PC-9 (cell line): ENCODE data around the gene TBC1D16. TPM values are rescaled to one million over a fixed set of nuclear protein-coding genes. Genes with fewer than 3 reads are reported as not detected.

Source experiments
- BruUV-seq: library from RNA; stranded (reverse); fragments of 400-500 nt; replicated peaks from 2 replicates; lab custom pipeline; 2021; lab: Mats Ljungman, UMichigan
- CTCF ChIA-PET: fragments of 300-600 bp; sonication (Branson Sonifier 250); formaldehyde crosslinking; loops from one replicate; lab custom pipeline; 2022; ENCODE audit warnings: antibody characterized with exemption; lab: Charles Lee
- POLR2A ChIA-PET: fragments of 300-600 bp; sonication (Branson Sonifier 250); formaldehyde crosslinking; loops from one replicate; lab custom pipeline; 2022; ENCODE audit warnings: antibody characterized with exemption; ENCODE audit not compliant: unreplicated experiment; lab: Charles Lee
- DNase-seq, 2 experiments: peaks; one replicate each; pipeline versions ENCODE4 v3.0.0 to v3.0.0-alpha.2; 2015 to 2022; ENCODE audit warnings: mixed read lengths in 1 of 2
- H2AFZ ChIP-seq: fragments of 200-600 bp; sonication (generic); 2 replicates; pipeline ENCODE4 v1.8.1; 2017; ENCODE audit warnings: antibody characterized with exemption
- H3F3A ChIP-seq: fragments of 200-600 bp; sonication (generic); 2 replicates; pipeline ENCODE4 v1.8.1; 2017; ENCODE audit warnings: antibody characterized with exemption, mild to moderate bottlenecking, low read depth; ENCODE audit not compliant: insufficient read depth
- H3K27ac ChIP-seq: fragments of 200-600 bp; sonication (generic); 2 replicates; pipeline ENCODE4 v1.6.1; 2016; ENCODE audit warnings: mixed run types
- H3K27me3 ChIP-seq: fragments of 200-600 bp; sonication (generic); 2 replicates; pipeline ENCODE4 v1.6.1; 2016; ENCODE audit warnings: low read depth, mixed run types; ENCODE audit not compliant: insufficient read depth
- H3K36me3 ChIP-seq: fragments of 200-600 bp; sonication (generic); 2 replicates; pipeline ENCODE4 v1.6.1; 2016; ENCODE audit warnings: low read depth, mixed run types
- H3K4me1 ChIP-seq: fragments of 200-600 bp; sonication (generic); replicated peaks from 2 replicates; pipeline ENCODE4 v1.6.1; 2016; ENCODE audit warnings: mixed run types; ENCODE audit not compliant: insufficient read depth
- H3K4me2 ChIP-seq: fragments of 200-600 bp; sonication (generic); 2 replicates; pipeline ENCODE4 v1.6.1; 2017; ENCODE audit warnings: mixed run types
- H3K4me3 ChIP-seq: fragments of 200-600 bp; sonication (generic); 2 replicates; pipeline ENCODE4 v1.6.1; 2016; ENCODE audit warnings: mixed run types
- H3K79me2 ChIP-seq: fragments of 200-600 bp; sonication (generic); 2 replicates; pipeline ENCODE4 v1.6.1; 2017; ENCODE audit warnings: low read depth, mixed run types
- H3K9me2 ChIP-seq: fragments of 200-600 bp; sonication (generic); 2 replicates; pipeline ENCODE4 v1.8.1; 2017; ENCODE audit warnings: mild to moderate bottlenecking; ENCODE audit not compliant: insufficient read depth
- H3K9me3 ChIP-seq: fragments of 200-600 bp; sonication (generic); 2 replicates; pipeline ENCODE4 v1.8.1; 2016; ENCODE audit warnings: low read depth; ENCODE audit not compliant: insufficient read depth
- H4K20me1 ChIP-seq: fragments of 200-600 bp; sonication (generic); 2 replicates; pipeline ENCODE4 v1.8.1; 2017; ENCODE audit not compliant: insufficient read depth
- EZH2 ChIP-seq: fragments of 200-600 bp; sonication (generic); IDR thresholded peaks from 2 replicates; pipeline ENCODE4 v1.8.0; 2017; ENCODE audit warnings: antibody characterized with exemption, low read depth
- intact Hi-C: fragments of 100-400 bp; cut with micrococcal nuclease; formaldehyde crosslinking; loops from one replicate; pipeline ENCODE4 v1.10.0; 2022; ENCODE audit not compliant: unreplicated experiment
- total RNA-seq: library from RNA; stranded (reverse); gene quantifications from 2 replicates; pipeline ENCODE4 v1.2.3, GENCODE V29; 2021
- TF ChIP-seq, protein P1 (sequence below): fragments of 200-600 bp; sonication (generic); conservative IDR thresholded peaks from 2 replicates; pipeline ENCODE4 v1.6.1; 2017; ENCODE audit warnings: mixed run types, antibody characterized with exemption, mild to moderate bottlenecking, moderate library complexity

TBC1D16 gene
- total RNA-seq, 1 experiment from 2014 or later = 41.7 TPM

DNA sequence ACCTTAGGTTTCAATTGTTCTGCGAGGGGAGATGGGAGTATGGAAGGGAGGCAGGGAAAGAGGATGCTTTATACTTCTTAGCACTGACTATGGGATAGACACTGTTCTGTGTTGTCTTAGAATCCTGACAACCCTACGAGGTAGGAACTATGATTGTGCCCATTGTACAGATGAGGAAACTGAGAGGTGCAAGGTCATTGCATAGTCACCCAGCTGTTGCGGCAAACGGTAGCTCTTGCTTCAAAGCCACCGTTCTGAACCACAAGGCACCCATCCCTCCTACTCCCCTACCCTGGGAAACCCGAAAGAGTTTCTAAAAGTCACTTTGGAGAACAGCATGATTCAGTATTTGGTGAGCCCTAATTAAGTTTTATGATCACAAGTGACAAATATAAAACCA lies 8.3 kb upstream of the TBC1D16 start:
- no TSS peak for BruUV-seq
- Histone ChIP-seq H3F3A (no peaks in the 10 kb centered on the region), H3K9me2 (no peaks in the 10 kb centered on the region), H3K4me1 (no peaks in the 10 kb centered on the region), H3K4me3 (no peak overlapping the region), H3K9me3 (no peaks in the 10 kb centered on the region), H3K4me2 (no peak overlapping the region), H3K27me3 (no peaks in the 10 kb centered on the region), H3K27ac (no peak overlapping the region), H4K20me1 (no peaks in the 10 kb centered on the region), H2AFZ (no peak overlapping the region), H3K79me2 (no peaks in the 10 kb centered on the region), H3K36me3 (no peaks in the 10 kb centered on the region)
- intact Hi-C loops = no loop called here
- DNase-seq = no peak
- no peak for TF ChIP-seq EZH2
- TF ChIP-seq, protein P1, sequence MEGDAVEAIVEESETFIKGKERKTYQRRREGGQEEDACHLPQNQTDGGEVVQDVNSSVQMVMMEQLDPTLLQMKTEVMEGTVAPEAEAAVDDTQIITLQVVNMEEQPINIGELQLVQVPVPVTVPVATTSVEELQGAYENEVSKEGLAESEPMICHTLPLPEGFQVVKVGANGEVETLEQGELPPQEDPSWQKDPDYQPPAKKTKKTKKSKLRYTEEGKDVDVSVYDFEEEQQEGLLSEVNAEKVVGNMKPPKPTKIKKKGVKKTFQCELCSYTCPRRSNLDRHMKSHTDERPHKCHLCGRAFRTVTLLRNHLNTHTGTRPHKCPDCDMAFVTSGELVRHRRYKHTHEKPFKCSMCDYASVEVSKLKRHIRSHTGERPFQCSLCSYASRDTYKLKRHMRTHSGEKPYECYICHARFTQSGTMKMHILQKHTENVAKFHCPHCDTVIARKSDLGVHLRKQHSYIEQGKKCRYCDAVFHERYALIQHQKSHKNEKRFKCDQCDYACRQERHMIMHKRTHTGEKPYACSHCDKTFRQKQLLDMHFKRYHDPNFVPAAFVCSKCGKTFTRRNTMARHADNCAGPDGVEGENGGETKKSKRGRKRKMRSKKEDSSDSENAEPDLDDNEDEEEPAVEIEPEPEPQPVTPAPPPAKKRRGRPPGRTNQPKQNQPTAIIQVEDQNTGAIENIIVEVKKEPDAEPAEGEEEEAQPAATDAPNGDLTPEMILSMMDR = no peak
- ChIA-PET POLR2A (no interaction called here), CTCF (no interaction called here)

DNA sequence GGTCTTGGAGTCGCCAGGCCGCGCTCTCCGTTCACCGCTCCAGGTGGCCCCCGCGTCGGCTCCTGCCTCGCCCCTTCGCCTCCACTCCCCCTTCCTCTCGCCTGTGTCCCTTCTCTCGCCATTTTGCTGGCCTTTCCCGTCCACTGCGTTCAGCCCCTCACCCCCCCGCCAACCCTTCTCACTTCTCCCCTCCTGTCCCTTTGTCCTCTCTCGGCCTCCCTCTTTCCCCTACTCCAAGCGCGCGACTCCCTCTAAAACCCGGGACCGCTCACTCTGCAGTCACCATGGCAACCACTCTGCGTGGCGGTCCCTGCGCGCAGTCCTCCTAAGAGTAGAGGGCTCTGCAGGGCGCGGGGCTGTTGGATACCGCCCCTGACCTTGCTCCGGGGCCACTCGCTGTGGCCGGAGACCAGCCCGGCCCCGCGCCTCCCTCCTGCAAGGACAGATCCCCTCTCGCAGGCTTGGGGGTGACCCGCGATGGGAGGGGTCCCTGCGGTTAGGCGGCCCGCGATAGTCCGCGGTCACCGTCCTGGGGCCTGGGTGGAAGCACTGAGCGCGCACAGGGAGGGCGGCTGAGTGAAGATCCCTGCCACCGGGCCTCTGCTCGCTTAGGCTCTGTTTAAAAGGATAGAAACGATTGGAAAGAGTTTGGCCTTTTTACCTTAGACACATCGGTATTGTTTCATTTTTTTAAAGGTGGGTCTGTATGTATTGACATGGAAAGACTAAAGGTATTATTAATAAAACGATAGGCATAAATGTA lies 1.2 kb upstream of the TBC1D16 start:
- intact Hi-C loops = no loop called here

DNA sequence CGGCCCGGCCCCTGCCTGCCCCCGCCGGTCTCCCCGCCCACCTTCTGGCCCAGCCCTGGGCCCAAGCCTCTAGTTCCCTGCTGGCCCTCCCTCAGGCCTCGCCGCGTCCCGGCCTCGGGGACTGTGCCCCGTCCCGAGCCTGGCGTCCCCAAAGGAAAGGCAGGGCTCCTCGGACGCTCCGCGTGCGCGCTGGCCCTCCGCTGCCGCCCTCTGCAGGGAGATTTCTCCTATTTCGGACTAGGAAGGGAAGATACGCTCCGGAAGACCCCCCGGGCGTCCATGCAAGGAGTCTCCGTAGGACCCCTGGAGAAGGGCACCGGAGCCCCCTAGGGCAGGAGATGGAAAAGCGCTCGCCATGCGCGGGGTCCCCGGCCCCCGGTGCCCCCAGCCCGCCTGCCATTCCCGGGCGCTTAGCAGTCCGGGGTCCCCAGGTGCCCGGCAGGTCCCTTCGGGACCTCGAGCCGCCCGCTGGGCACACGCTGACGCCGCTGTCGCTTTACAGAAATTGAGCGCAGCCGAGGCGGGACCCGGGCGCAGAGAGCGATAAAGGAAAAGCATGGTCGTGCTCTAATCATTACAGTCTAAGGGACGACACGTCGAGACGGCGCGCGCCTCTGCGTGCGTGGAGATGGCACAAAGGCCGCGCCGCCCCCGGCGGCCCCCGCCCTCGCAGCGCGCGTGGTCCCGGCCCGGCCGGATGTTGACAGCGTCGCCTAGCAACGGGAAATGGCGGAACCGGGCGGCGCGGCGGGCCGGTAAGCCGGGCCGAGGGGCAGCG lies 454 bp upstream of the TBC1D16 start, which contains the start of gene CCDC40:
Gene CCDC40 (plus strand): TSS at position 706 of the 778 bp plus-strand sequence. CDS start 21 bp downstream, at position 727.
- BruUV-seq = no TSS peak
- TF ChIP-seq, protein P1 = no peak; the same call in 1 of the 2 replicates
- TF ChIP-seq EZH2 = no peak
- H3K4me3 ChIP-seq = peak within 1 kb of the TSS; percentile 78
- no peaks in the 10 kb centered on the region for H3K9me3 ChIP-seq
- peak within 1 kb of the TSS; percentile 91 for H2AFZ ChIP-seq
- POLR2A ChIA-PET = no interaction called here
- peak; percentile 40 to 83 for DNase-seq
- H3F3A ChIP-seq = no peaks in the 10 kb centered on the region
- H3K27me3 ChIP-seq = no peaks in the 10 kb centered on the region
- H3K79me2 ChIP-seq = no peaks in the 10 kb centered on the region
- H3K36me3 ChIP-seq = no peaks in the 10 kb centered on the region
- CTCF ChIA-PET = interaction anchor here (0.6 kb wide), 1 partner anchor 107 kb away, joined by 7 read pairs; no protein-coding TSS in a partner anchor
- H4K20me1 ChIP-seq = no peaks in the 10 kb centered on the region
- intact Hi-C loops = no loop called here
- H3K4me1 ChIP-seq = no peaks in the 10 kb centered on the region; the same call in 1 of the 2 replicates
- H3K27ac ChIP-seq = no peak within 1 kb of the TSS
- H3K9me2 ChIP-seq = no peaks in the 10 kb centered on the region
- H3K4me2 ChIP-seq = peak within 1 kb of the TSS; percentile 86

More for the DNA sequence above, 1.2 kb upstream of the TBC1D16 start:
- H3K4me3 ChIP-seq = peak overlapping the region; percentile 77
- BruUV-seq = TSS peak; percentile 56
- H3K4me2 ChIP-seq = peak overlapping the region; percentile 86
- ChIA-PET CTCF (no interaction called here), POLR2A (no interaction called here)
- no peak for DNase-seq
- no peaks in the 10 kb centered on the region for H3K9me2 ChIP-seq
- no peaks in the 10 kb centered on the region; the same call in 1 of the 2 replicates for H3K4me1 ChIP-seq
- TF ChIP-seq, protein P1 = no peak
- no peak for TF ChIP-seq EZH2
- H3K9me3 ChIP-seq = no peaks in the 10 kb centered on the region
- H3K36me3 ChIP-seq = no peaks in the 10 kb centered on the region
- H3K79me2 ChIP-seq = no peaks in the 10 kb centered on the region
- H4K20me1 ChIP-seq = no peaks in the 10 kb centered on the region
- H3K27ac ChIP-seq = no peak overlapping the region
- H3F3A ChIP-seq = no peaks in the 10 kb centered on the region
- H3K27me3 ChIP-seq = no peaks in the 10 kb centered on the region
- H2AFZ ChIP-seq = peak overlapping the region; percentile 91
